Stimulated activated CD8-positive, alpha-beta memory T cell treated with anti-CD3 and anti-CD28 coated beads, Interleukin-4, amount 100 ng/mL, for 48 hours (primary cell): ENCODE measurements around the gene TMEM88.
"Not testable (repeated sequence)": the region's sequence is repeated elsewhere in the genome, so short reads cannot be mapped to it uniquely, and the experiment has no call there.

Source experiments
- DNase-seq: peaks from one replicate; pipeline ENCODE4 v3.0.0-alpha.2; 2020

Gene TMEM88

DNA sequence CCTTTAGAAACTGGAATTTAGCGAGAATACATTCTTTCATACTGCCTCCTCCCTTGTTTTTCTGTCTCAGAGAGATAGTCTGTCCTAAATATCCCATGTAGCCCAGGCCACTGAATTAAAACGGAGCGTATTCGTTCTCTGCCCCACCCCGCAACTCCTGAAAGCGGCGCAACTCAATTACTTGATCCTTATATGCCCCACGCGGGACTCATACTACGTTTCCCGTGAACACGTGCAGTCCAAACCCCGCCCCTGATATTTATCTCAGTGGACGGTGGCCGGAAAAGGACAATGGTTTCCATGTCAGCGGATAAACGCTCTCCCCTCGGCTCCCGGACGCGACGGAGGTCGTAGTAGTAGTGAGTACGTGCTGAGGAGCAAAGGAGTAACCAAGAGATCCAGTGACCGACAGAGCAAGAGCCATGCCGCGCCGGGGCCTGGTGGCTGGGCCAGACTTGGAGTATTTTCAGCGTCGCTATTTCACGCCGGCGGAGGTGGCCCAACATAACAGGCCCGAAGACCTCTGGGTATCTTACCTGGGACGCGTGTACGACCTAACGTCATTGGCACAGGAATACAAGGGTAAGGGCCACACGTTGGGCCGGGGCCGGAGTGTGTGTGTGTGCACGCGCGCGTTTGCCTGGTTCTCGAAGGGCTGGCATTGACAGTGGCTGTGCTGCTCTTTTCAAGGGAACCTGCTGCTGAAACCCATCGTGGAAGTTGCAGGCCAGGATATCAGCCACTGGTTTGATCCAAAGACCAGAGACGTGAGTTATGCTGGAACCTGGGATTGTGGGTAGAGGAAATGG lies 3.1 kb downstream of the TMEM88 start, which contains the start of gene CYB5D1:
CYB5D1 (plus strand) TSS at position 291 of the 809 bp plus-strand sequence; CDS start at position 423, 132 bp downstream.
- DNase-seq: peak; percentile 92

DNA sequence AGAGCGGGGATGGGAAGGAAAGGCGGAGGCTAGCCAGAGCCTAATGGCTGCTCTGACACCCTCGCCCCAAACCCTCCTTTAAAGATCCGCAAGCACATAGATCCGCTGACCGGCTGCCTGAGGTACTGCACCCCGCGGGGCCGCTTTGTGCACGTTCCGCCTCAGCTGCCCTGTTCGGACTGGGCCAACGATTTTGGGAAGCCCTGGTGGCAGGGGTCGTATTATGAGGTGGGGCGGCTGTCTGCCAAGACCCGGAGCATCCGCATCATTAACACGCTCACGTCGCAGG lies 3.6 kb downstream of the TMEM88 start:
- peak; percentile 58 for DNase-seq

DNA sequence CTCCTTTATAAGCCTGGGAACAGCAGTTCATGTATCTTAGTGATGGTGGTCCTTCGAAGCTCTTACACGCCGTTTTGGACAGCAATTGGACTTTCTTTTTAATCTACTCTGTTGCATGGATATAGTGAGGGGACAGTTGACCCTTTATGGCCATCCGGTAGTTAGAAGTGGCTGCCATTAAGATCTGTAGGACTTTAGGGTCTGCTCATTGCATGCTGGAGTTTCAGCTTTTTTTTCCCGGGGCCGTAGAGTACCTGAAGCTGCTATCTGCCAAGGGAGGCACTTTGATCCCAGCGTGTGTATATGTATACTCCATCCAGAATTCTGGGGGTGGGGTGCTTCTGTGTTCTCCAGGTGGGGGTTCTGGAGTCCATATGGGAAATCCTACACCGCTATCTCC lies 4.2 kb downstream of the TMEM88 start:
- no peak for DNase-seq

DNA sequence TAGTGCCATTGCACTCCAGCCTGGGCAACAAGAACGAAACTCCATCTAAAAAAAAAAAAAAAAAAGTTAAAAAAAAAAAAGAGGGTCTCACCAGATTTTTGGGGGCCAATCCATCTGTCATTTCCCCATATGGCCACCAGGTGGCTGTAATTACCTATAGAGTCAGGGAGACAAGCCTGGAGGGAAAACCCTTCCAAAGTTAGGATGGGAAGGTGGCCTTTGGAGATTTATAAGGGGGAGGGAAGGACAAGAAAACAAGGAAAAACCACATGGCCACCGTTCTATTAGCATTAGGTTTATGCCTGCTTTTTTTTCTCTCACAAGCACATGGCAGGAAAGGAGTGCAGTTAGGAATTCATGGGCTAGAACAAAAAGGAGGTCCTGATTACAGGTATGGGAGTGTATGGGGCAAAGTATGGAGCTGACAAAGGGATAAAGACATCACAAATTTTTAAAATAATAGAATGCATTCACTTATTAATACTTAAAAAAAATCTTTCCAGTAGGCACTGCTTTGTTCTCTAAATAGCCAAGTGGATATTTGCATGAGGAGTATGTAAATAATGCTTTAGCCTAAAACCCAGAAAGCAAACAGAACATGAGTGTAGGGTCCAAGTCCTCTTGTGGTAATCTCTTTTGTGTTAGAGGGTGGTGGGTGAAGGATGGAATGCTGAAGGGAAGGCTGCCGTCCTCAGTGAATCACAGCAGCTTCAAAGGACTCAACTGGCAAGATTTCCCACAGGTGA lies 8.0 kb downstream of the TMEM88 start:
- no peak for DNase-seq

DNA sequence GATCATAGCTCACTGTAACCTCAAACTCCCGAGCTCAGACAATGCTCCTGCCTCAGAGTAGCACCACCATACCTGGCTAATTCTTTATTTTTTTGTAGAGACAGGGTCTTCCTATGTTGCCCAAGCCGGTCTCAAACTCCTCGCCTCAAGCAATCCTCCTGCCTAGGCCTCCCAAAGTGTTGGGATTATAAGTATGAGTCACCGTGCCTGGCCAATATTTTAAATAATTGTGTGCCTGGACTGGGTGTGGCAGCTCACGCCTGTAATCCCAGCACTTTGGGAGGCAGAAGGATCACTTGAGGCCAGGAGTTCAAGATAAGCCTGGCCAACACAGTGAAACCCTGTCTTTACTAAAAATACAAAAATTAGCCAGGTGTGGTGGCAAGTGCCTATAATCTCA lies 9.5 kb downstream of the TMEM88 start:
- not testable (repeated sequence) for DNase-seq

DNA sequence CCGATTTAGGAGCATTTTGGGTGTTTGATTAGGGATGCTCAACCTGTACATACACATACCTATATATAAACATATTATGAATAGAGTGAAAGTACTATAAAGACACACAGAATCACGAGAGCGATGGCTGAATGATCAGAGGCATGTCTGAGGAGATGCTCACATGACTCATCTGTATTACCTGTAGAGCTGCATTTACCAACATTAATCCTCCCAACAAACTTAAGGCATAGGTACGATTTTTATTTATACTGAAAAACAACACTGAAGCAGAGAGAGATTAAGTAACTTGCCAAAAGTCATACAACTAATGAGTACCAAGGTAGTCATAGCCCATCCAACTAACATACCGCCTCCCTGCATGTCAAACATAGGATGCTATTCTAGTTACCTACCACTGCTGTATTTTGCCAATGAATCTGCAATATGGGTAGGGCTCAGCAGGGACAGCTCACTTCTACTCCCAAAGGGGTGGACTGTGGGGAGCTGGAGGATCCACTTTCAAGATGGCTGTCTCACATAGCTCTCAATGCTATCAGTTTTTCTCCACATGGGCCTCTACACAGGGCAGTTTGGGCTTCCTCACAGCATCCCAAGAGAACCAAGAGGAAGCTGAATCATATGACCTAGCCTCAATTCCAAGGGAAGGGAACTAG lies 10.3 kb downstream of the TMEM88 start:
- no peak for DNase-seq

DNA sequence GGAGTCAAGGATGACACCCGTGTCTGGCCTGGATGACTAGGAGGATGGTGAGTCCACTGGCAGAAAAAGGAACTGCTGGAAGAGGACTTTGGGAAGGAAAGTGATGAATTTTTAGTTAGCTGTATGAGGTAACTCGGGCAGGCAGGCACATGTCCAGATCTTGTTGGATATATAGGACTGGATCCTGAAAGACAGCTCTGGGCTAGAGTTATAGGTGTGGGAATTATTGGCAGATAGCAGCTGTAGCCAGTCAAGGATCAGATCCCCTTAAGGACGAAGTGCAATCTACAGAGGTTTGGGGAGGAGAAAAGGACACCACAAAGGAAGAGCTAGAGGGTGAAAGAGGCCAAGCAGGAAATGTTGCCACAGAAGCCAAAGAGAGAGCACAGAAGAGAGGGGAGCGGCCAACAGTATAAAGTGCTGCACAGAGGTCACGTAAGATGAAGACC lies 13.0 kb downstream of the TMEM88 start:
- no peak for DNase-seq

DNA sequence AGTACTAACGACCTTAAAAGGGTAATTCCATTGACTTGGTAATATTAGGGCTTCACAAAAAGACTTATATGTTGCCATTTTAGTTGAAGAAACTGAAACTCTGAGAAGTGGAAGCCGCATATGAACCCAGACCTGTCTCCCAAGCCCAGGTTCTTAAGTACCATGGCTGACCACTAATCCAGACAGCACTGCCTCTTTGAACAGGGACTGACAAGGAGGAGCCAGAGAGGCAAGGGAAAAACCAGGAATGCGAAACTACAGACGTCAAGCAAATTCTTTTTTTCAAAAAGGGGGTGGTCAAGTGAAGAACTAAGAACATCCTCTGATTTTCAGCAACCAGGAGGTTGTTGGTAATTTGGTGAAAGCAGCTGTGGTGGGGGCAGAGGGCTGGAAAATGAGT lies 18.2 kb downstream of the TMEM88 start:
- no peak for DNase-seq

DNA sequence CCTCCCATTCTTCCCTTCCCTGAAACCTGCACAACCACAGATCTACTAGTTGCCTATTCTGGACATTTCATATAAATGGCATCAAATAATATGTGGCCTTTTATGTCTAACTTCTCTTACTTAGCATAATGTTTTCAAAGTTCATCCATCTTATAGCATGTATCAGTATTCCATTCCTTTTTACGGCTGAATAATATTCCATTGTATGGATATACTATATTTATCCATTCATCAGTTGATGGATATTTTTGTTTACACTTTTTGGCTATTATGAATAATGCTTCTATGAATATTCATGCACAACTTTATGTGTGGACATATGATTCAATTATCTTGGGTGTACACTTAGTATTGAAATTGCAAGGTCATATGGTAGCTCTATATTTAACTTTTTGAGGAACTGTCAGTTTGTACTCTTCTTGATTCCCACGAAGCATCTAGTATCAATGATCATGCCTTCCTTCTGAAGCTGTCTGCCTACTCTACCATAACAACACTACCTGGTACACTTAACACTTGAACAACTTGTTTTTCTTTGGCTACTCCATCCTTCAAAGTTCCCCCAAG lies 21.0 kb downstream of the TMEM88 start:
- DNase-seq: no peak

DNA sequence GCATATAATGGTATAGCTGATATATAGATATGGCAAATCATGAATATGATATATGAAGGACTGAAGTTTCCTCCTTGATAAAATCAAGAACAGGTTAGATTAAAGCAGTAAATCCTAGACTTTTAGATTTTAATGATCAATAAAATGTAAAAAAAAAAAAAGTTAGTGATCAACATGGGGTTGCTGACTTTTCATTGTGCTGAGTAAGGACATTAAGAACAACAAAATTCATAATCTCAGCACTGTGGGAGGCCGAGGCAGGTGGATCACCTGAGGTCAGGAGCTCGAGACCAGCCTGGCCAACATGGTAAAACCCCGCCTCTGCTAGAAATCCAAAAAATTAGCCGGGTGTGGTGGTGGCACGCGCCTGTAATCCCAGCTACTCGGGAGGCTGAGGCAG lies 23.4 kb downstream of the TMEM88 start:
- no peak for DNase-seq

DNA sequence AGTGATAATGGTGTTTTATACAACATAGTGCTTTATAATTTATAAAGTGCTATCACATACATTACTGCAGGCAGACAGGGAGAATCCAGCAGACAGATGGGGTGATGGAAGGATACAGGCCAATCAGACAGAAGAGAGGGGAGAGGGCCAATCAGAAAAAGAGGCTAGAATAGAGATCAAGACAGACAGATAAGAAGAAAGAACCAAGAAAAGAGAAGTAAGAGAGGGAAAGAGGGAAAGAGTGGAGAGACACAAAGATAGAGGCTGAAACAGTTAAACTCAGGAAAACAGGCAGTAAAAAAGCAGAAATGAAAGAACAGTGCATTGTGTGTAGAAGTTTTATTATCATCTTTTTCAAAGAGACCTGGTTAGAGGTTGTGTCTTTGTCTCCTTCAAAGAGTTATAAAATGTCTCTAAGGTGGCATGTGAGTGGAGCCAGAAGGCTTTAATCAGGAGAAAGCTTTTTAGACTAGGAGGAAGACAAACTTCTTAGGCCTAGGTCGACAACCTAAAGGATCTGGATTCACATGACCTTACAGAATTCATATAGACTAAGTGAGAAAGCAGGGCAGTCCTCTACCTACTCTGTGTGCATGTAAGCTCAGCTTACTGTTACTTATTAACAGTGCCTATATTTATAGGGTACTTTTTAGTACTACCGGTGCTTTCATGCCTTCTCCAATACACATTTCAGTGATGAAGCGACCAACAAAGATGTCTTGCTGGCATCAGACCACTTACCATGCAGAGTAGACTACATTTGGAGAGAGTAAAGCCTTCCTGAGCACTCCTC lies 25.4 kb downstream of the TMEM88 start:
- no peak for DNase-seq

DNA sequence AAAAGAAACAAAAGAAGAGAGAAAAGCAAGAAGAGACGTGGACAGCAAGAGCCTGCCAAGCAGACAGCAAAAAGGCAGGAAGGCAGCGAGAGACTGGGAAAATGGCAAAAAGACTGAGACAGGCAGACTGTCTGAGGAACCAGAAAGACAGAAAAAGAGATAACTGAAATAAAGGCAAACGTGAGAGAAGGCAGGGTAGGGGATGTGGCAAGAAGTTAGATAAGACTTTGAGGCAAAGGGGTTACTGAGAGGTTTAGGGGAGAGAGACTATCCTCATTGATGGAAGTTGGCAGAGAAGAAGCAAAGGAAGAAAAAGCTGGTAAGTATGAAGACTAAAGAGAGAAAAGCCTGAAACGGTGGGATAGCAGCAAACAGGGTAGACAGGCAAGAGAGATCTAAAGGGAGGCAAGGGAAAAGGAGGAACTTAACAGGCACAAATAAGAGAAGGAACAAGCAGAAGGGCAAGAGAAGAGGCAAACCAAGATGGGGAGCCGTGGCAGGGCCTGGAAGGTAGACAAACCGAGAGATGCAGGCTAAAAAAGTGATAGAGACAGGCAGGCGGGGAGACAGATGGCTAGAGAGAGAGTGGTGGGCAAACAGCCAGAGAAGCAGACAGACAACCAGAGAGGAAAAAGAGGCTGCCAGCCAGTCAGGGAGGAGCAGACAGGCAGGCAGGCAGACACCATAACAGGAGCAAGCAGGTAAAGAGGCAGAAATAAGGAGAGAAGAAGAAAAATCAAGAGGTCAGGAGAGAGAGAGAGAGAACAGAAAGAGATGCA lies 26.6 kb downstream of the TMEM88 start:
- no peak for DNase-seq

DNA sequence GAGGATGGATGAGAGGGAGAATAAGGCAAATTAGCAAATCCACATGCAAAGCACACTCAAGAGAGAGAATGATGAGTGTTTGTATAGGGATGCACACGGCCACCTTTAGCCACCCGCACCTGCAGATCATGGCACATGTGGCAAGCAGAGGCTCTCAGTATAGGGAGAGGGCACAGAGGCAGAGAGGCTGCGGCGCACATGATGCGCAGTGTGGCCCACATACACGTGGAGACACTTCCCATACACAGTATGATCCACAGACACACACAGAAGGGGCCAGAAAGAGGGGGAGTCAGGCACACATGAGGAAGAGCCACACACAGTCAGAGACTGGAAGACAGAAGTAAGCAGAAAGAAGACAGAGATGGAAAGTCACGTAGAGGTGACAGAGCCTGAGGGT lies 27.2 kb downstream of the TMEM88 start:
- no peak for DNase-seq

DNA sequence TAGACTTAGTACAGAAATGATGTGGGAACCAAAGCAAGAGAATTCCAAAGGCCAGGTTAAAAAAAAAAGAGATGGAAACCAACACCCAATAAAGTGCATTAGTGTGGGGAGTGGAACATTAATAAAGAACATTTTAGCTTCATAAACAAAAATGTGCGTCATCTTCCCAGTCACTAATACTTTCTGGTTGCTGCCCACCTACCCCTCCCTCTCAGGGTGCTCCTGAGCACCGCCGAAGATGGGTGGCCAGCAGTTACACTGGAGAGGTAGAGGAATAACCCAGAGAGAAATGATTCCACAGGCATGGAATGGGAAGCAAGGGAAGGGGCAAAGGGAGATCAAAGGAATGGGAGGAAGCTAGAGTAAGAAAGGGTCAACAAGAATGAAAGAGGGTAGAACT lies 27.8 kb downstream of the TMEM88 start:
- no peak for DNase-seq

DNA sequence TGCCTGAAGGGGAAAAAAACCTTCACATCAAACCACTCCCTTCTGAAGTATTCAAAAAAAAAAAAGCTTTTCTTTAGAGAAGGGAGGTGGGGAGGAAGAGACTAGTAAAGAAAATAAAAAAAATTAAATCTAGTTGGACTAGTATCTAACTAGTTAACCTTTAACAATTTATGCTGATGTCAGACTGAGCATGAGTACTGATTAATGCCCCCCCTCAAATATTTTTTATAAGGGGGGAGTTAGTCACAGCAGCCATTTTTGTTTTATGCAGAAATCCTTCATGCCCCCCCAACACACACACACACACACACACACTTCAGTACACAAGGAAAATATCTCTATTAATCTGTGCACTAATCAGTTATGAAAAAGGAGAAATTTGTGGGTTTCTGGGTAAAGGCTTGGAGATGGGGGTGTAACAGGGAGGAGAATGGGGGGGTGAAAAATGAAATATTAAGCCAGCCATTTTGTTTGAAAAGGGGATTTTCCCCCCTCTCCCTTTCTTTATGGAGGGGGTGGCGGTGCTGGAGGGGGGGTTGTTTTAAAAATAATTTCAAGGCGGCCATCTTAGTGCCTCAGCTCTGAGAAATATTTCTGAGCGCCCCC lies 29.0 kb downstream of the TMEM88 start:
- DNase-seq: peak; percentile 35

DNA sequence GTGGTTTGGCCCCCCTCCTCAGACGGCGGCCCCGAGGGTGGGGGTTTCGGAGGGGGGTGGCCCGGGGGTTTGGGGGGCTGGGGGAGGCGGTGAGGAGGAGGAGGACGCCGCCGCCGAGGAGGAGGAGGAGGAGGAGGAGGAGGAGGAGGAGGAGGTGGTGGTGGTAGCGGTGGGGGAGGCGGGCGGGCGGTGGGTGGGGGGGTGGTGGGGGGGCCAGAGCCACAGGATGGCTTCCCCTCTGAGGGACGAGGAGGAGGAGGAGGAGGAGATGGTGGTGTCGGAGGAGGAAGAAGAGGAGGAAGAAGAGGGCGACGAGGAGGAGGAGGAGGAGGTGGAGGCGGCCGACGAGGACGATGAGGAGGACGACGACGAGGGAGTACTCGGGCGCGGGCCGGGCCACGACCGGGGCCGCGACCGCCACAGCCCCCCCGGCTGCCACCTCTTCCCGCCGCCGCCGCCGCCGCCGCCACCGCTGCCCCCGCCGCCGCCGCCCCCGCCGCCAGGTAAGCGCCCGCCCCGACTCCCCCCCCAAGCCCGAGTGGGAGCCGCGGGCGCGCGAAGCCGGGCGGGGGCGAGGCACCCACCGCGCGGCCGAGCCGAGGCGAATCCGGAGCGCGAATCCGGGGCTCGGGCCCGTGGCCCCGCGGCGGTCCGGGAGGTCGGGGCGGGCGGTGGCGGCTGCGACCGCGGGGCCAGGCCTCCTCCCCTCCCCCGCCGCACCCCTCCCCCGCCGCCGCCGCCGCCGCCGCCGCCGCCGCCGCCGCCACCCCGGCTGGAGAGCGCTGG lies 29.9 kb downstream of the TMEM88 start:
- DNase-seq: peak; percentile 50

DNA sequence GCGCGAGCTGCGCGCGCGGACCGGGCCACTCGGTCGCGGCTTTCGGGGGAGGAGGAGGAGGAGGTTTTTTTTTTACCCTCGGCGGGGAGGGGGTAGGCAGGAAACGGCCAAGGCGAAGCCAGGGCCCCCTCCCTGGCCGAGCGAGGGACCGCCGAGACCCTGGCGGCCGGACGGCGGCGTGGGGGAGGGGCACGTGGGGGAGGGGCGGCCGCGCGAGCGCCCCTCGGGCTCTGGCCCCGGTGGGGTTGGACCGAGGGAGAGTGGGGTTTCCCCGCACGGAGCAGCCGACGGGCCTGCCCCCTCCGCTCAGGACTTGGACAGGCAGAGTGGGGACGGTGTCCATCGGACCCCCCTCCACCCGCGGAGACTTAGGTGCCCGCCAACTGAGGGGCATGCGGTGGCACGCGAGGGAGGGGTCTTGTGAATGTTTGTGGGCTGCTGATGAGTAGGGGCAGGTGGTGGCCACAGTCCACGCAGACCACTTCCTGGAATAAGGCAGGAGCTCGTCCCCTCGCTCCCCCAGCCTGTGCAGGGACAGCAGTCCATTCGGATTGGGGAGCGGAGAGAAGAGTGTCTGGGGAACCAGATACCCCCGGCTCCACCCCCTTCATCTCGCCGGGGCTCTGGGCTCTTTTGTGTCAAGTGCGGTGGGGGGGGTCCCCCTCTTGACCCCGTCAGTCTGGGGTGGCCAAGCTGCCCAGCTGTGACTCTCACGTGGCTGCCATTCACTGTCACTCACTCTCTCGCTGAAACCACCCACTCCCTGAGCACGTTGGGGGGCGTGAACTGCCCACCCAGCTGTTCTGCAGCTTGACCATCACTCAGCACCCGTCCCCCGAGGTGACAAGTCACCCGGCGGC lies 30.7 kb downstream of the TMEM88 start:
- DNase-seq: peak; percentile 67

DNA sequence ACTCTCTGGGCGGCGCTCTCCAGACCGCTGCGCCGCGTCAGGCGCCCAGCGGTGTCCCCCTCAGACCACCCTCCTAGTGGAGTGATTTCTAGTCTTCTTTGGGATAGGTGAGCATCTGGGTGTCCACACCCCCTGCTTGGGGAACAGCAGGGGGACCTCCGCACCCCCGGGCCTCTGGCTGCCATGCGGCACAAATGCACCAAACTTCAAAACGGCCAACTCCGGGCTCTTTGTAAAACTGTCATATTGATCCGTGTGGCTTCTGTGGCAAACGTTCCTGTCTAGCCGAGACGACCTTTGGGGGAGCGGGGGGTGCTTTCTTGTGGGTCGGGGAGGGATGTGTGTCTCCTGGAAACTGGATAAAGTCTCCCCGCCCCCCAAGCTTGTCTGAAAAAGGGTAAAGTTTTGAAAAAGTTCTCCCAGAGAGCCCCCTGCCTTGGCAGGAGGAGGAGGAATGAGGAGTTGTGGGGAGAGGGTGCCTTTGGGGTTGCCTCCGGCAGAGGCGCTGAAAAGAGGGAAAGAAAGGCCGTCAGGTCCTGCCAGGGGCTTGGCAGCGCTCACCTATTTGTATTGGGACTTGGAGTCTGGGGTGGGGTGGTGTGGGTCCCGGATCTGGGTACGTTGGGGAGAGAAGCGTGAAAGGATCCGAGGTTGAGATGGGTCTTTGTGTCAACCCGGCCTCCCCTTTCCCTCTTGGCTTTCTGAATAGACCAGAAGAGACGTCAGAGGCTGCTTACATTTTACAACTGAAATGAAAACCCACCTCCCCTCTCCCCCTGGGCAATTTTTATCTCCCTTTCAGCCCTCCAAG lies 31.6 kb downstream of the TMEM88 start:
- peak; percentile 70 for DNase-seq

DNA sequence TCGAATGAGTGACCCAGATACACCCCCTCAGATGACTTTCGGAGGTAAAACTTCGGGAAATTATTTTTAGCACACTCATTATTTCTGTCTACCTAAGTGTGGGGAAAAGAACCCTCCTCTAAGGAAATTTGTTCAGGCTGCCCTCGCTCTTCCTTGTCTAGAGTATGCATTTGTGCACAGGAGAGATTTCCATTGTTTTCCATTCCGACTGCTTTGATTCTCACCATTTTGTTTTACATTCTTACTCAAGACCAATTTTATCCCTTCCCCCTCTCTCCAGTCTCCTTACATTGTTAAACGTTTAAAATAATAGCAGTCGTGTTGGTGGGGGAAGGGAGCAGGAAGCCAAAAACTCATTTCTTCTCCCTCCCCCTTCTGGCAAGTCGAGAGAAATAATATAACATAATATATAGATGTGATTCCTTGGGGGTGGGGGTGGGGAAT lies 32.2 kb downstream of the TMEM88 start:
- no peak for DNase-seq
